Tibial nerve (tissue), 4 donors: Measurements from ENCODE around the gene PGBD5. TPM values are rescaled to one million over a fixed set of nuclear protein-coding genes. Genes with fewer than 3 reads are reported as not detected.

Experiments
- DNase-seq, 2 donors: peaks; one replicate each; pipeline ENCODE4 v3.0.0-alpha.2; 2019; ENCODE audit warnings: low spot score in 2 of 2
- H3K27ac ChIP-seq, 4 donors: fragments of 200-600 bp; sonication (generic) in 3 of 4; one replicate each; pipeline ENCODE4 v1.5.1; 2017 to 2019; ENCODE audit warnings: mild to moderate bottlenecking in 1 of 4
- H3K27me3 ChIP-seq, 2 donors: fragments of 200-600 bp; sonication (generic) in 1 of 2; one replicate each; pipeline versions ENCODE4 v1.5.1 to v1.6.0; 2017 to 2019
- H3K36me3 ChIP-seq, 3 donors: fragments of 200-600 bp; sonication (generic); one replicate each; pipeline ENCODE4 v1.5.1; 2018 to 2019
- H3K4me1 ChIP-seq, 4 donors: fragments of 200-600 bp; sonication (generic) in 3 of 4; one replicate each; pipeline ENCODE4 v1.5.1; 2017 to 2019
- H3K4me3 ChIP-seq, 4 donors: fragments of 200-600 bp; sonication (generic) in 3 of 4; one replicate each; pipeline ENCODE4 v1.5.1; 2017 to 2019; ENCODE audit warnings: mild to moderate bottlenecking in 1 of 4, moderate library complexity in 1 of 4
- H3K9me3 ChIP-seq, 4 donors: fragments of 200-600 bp; sonication (generic) in 3 of 4; one replicate each; pipeline ENCODE4 v1.5.1; 2017 to 2019
- EP300 ChIP-seq, 2 donors: sonication (generic); formaldehyde crosslinking; IDR thresholded peaks; one replicate each; pipeline ENCODE4 v1.6.1; 2017; ENCODE audit warnings: antibody characterized with exemption in 2 of 2, mild to moderate bottlenecking in 1 of 2
- POLR2A ChIP-seq, 2 donors: fragments of 450-650 bp; IDR thresholded peaks; one replicate each; pipeline ENCODE4 v1.6.1; 2017; ENCODE audit warnings: antibody characterized with exemption in 2 of 2, mild to moderate bottlenecking in 2 of 2, moderate library complexity in 2 of 2
- WGBS, 2 donors: methylation state at CpG; one replicate each; pipeline ENCODE4 v1.1.5; 2018; 5-methylcytosine and 5-hydroxymethylcytosine counted together
- total RNA-seq, 4 donors: library from RNA; depleted of rRNA; stranded (reverse); fragments of >200 nt; gene quantifications; one replicate each; pipeline ENCODE4 v1.1.0, GENCODE V29; 2016
- TF ChIP-seq, protein P1 (sequence below), 5 experiments: fragments of 200-600 bp in 3 of 5; fragments of 450-650 bp in 2 of 5; sonication (generic) in 3 of 5; IDR thresholded peaks; one replicate each; pipeline ENCODE4 v1.5.1; 2016 to 2019; ENCODE audit warnings: antibody characterized with exemption in 5 of 5, mild to moderate bottlenecking in 3 of 5, moderate library complexity in 2 of 5

Gene PGBD5
- total RNA-seq, 4 donors from 2014 or later = 1.4 to 5.1 (median 2.2) TPM

DNA sequence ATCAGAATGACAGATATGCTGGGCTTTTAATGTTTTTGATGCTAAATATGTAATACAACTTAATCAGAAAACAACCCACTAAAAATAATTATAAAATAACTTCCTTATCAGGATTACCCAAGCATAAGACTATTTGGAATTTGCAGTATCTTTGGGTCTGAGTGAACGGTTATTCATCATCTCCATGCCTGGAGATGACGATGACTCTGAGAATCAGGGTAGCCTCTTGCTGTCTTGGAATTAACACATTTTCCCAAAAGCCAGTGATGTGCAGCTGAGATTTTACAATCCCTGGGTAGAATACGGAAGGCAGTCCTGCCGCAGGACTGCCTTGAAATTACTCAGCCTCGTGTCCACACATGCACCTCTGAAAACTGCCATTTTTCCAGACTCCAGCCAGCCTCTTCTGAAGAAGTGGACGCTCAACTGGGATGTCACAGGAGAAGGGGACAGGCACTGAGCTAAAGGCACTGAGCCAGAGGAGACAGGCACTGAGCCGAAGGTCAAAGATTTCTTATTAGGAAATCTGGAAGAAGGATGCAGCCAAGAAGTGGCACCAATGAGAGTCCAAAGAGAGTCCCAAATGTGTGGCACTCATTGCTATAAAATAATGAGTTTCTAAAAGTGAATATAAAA is 85.5 kb downstream of the PGBD5 start:
- DNase-seq = no peak
- Histone ChIP-seq H3K4me1 (peaks cover 0 to 18% (median 2%) of the 10 kb centered on the region in 4 donors), H3K4me3 (no peak overlapping the region), H3K27me3 (no peaks in the 10 kb centered on the region), H3K27ac (no peak overlapping the region), H3K36me3 (no peaks in the 10 kb centered on the region), H3K9me3 (no peaks in the 10 kb centered on the region)
- TF ChIP-seq EP300 (IDR thresholded peaks at IDR 0.05) (no peak), POLR2A (IDR thresholded peaks at IDR 0.05) (no peak)
- TF ChIP-seq, protein P1, sequence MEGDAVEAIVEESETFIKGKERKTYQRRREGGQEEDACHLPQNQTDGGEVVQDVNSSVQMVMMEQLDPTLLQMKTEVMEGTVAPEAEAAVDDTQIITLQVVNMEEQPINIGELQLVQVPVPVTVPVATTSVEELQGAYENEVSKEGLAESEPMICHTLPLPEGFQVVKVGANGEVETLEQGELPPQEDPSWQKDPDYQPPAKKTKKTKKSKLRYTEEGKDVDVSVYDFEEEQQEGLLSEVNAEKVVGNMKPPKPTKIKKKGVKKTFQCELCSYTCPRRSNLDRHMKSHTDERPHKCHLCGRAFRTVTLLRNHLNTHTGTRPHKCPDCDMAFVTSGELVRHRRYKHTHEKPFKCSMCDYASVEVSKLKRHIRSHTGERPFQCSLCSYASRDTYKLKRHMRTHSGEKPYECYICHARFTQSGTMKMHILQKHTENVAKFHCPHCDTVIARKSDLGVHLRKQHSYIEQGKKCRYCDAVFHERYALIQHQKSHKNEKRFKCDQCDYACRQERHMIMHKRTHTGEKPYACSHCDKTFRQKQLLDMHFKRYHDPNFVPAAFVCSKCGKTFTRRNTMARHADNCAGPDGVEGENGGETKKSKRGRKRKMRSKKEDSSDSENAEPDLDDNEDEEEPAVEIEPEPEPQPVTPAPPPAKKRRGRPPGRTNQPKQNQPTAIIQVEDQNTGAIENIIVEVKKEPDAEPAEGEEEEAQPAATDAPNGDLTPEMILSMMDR (IDR thresholded peaks at IDR 0.05) = no peak
- 83 to 86% methylated on average over 7 of the region's 7 CpGs for WGBS, 2 donors

DNA sequence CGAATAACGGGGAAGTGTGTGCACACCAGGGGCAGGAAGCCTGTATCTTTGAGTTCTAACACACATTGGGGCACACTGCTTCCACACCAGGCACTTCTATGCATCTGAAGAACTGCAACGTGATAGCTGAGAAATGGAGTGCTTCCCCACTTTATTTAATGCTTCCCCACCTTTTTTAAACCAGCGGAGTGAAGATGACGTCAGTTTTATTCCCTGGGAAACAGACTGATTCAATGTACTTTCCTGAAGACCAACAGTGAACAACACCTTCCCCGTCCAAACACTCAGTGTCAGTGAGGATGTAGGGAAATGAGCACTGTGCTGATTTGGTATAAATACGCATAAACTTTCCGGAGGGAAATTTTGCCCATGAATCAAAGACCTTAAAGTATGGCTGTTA is 87.1 kb downstream of the PGBD5 start:
- DNase-seq = no peak
- H3K4me1 ChIP-seq = peaks cover 0 to 2% (median 0%) of the 10 kb centered on the region in 4 donors

DNA sequence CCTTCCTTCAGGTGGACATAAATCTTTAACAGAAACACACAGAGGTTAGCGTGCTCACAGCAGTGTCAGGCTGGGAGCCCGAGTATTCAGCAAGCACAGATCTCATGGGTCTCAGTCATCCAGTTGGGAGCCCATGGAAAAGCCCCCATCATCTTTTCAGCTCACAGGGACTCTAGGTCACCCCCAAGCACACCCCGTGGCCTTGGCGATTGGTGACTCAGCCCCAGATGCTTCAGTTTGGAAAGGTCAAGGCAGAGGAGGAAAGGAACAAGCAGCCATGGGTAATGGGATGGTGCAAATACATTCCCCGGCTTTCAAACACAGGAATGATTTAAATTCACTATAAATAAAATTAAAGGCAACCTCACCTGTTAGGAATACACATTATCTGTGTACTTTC is 88.9 kb downstream of the PGBD5 start:
- Histone ChIP-seq H3K27me3 (no peaks in the 10 kb centered on the region), H3K27ac (no peak overlapping the region), H3K36me3 (no peaks in the 10 kb centered on the region), H3K9me3 (no peaks in the 10 kb centered on the region), H3K4me1 (no peaks in the 10 kb centered on the region), H3K4me3 (no peak overlapping the region)
- no peak for TF ChIP-seq POLR2A (IDR thresholded peaks at IDR 0.05)
- 72 to 76% methylated on average over 4 to 5 of the region's 5 CpGs for WGBS, 2 donors
- no peak for DNase-seq

More for the DNA sequence above, 87.1 kb downstream of the PGBD5 start:
- no peak for TF ChIP-seq POLR2A (IDR thresholded peaks at IDR 0.05)
- TF ChIP-seq, protein P1 (IDR thresholded peaks at IDR 0.05) = no peak
- TF ChIP-seq EP300 (IDR thresholded peaks at IDR 0.05) = no peak
- no peaks in the 10 kb centered on the region for H3K9me3 ChIP-seq
- H3K27ac ChIP-seq = no peak overlapping the region
- WGBS, 2 donors = 87 to 89% methylated on average over 8 of the region's 8 CpGs
- H3K36me3 ChIP-seq = no peaks in the 10 kb centered on the region
- H3K27me3 ChIP-seq = no peaks in the 10 kb centered on the region
- H3K4me3 ChIP-seq = no peak overlapping the region

DNA sequence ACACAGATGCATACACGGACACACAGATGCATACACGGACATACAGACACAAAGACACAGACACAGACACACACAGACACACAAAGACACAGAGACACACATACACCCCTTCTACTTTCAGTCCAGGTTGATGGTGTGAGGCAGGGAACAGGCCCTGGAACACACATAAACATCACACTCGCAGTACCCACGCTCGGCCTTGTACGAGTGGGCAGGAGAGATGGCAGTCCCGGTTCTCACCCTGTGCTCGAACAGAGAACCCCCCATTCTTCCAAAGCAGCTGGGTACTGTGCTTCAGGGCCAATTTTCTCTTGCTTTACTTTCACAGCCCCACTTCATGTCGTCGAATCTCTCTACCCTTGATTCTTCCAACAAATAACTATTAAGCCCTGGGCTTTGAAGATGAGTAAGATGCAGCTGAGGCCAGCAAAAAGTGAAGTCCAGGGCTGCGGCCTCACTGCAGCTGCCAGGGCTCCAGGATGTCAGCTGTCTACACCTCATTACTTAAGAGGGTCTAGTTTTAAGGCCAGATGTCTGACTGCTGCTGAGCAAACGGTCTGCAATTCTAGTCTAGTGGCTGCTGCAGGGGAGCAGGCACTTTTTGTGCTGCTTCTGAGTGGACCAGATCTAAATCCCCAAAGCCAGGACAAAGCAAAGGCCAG is 90.1 kb downstream of the PGBD5 start:
- H3K27me3 ChIP-seq = no peaks in the 10 kb centered on the region
- no peak overlapping the region for H3K27ac ChIP-seq
- no peak for TF ChIP-seq EP300 (IDR thresholded peaks at IDR 0.05)
- TF ChIP-seq POLR2A (IDR thresholded peaks at IDR 0.05) = no peak
- TF ChIP-seq, protein P1 (IDR thresholded peaks at IDR 0.05) = no peak
- H3K4me1 ChIP-seq = no peaks in the 10 kb centered on the region
- no peak for DNase-seq
- no peaks in the 10 kb centered on the region for H3K36me3 ChIP-seq
- H3K9me3 ChIP-seq = no peaks in the 10 kb centered on the region
- WGBS, 2 donors = 73% methylated on average over 11 to 12 of the region's 12 CpGs
- no peak overlapping the region for H3K4me3 ChIP-seq

DNA sequence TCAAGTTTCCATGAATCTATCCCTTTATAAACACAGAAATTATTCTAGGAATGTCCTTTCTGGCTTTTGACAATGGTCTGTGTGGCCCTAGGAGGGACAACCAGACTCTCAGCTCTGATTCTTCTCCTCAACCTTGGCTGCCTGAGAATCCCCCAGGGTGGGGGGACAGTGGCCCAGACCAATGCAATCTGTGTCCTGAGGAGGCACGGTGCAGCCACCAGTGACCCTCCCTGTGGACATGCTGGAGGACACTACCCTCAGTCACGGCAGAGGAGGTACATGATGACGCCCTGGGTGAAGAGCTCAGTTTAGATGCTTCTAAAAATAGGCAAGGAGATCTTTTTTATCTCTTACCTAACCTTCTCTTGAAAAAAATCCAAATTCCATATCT is 91.7 kb downstream of the PGBD5 start:
- no peaks in the 10 kb centered on the region for H3K9me3 ChIP-seq
- H3K4me3 ChIP-seq = no peak overlapping the region
- no peak for DNase-seq
- H3K36me3 ChIP-seq = no peaks in the 10 kb centered on the region
- TF ChIP-seq POLR2A (IDR thresholded peaks at IDR 0.05) (no peak), EP300 (IDR thresholded peaks at IDR 0.05) (no peak)
- TF ChIP-seq, protein P1 (IDR thresholded peaks at IDR 0.05) = no peak
- WGBS, 2 donors = 59 to 61% methylated on average over 3 of the region's 3 CpGs
- no peaks in the 10 kb centered on the region for H3K27me3 ChIP-seq
- H3K4me1 ChIP-seq = no peaks in the 10 kb centered on the region
- H3K27ac ChIP-seq = no peak overlapping the region
